ENCODE data around the gene CSTF1. TPM values are rescaled to one million over a fixed set of nuclear protein-coding genes. Genes with fewer than 3 reads are reported as not detected.
A peak's percentile ranks its signal among the peaks of the same experiment; 100 is the strongest.
"Not testable (repeated sequence)": the region's sequence is repeated elsewhere in the genome, so short reads cannot be mapped to it uniquely, and the experiment has no call there.

CSTF1 gene
- total RNA-seq, 2 donors from 2014 or later, result 35.1 to 40.2 TPM

- WGBS, result 87% methylated on average over 4 of the region's 4 CpGs
- DNase-seq (ENCODE audit: low spot score), result no peak
- Histone ChIP-seq H3K36me3 (no peaks in the 10 kb centered on the region), H3K4me1 (replicated peaks) (no peaks in the 10 kb centered on the region), H3K4me3 (no peak overlapping the region), H3K27me3 (replicated peaks; ENCODE audit: insufficient read depth) (no peaks in the 10 kb centered on the region), H3K9me3 (no peaks in the 10 kb centered on the region), H3K27ac (no peak overlapping the region)
- no peak for TF ChIP-seq CTCF (IDR thresholded peaks at IDR 0.05)
- intact Hi-C loops (cut with DNase I), result no loop called here
Observed at GRCh38 chr20:56388882-56389281, 3.6 kb upstream of the CSTF1 start.

- intact Hi-C loops (cut with DNase I), result no loop called here
- WGBS, result 90% methylated on average over 4 of the region's 4 CpGs
- no peaks in the 10 kb centered on the region for H3K36me3 ChIP-seq
Observed at GRCh38 chr20:56389807-56390206, 2.6 kb upstream of the CSTF1 start.

GRCh38 chr20:56390396-56390795, 2.0 kb upstream of the CSTF1 start:
- H3K9me3 ChIP-seq; H3K36me3 ChIP-seq; DNase-seq (ENCODE audit: low spot score); intact Hi-C loops (cut with DNase I); H3K27me3 ChIP-seq (replicated peaks; ENCODE audit: insufficient read depth); H3K4me1 ChIP-seq (replicated peaks); H3K4me3 ChIP-seq; H3K27ac ChIP-seq: not testable (repeated sequence)
- WGBS, result 94% methylated on average over 9 of the region's 9 CpGs

More at GRCh38 chr20:56389807-56390206, 2.6 kb upstream of the CSTF1 start:
- no peak for DNase-seq (ENCODE audit: low spot score)
- no peaks in the 10 kb centered on the region for H3K27me3 ChIP-seq (replicated peaks; ENCODE audit: insufficient read depth)
- no peaks in the 10 kb centered on the region for H3K4me1 ChIP-seq (replicated peaks)
- no peak for TF ChIP-seq POLR2AphosphoS5 (IDR thresholded peaks at IDR 0.05)
- TF ChIP-seq CTCF (IDR thresholded peaks at IDR 0.05), result no peak
- no peak for TF ChIP-seq POLR2A (IDR thresholded peaks at IDR 0.05)
- no peak overlapping the region for H3K4me3 ChIP-seq
- H3K27ac ChIP-seq, result no peak overlapping the region
- H3K9me3 ChIP-seq, result no peaks in the 10 kb centered on the region

- Histone ChIP-seq H3K9me3 (no peaks in the 10 kb centered on the region), H3K36me3 (no peaks in the 10 kb centered on the region), H3K4me3 (no peak overlapping the region), H3K4me1 (replicated peaks) (no peaks in the 10 kb centered on the region), H3K27me3 (replicated peaks; ENCODE audit: insufficient read depth) (no peaks in the 10 kb centered on the region), H3K27ac (no peak overlapping the region)
- 20% methylated on average over 10 of the region's 10 CpGs for WGBS
- no peak for TF ChIP-seq POLR2AphosphoS5 (IDR thresholded peaks at IDR 0.05)
- intact Hi-C loops (cut with DNase I), result no loop called here
- no peak for DNase-seq (ENCODE audit: low spot score)
Observed at GRCh38 chr20:56391037-56391436, 1.4 kb upstream of the CSTF1 start.

- H3K36me3 ChIP-seq, result no peaks in the 10 kb centered on the region
- intact Hi-C loops (cut with DNase I), result loop anchor here (1.0 to 2.0 kb wide), 2 partner anchors 33 to 77 kb away; partner anchors contain the start of genes FAM210B and RTF2
- H3K4me1 ChIP-seq (replicated peaks), result no peaks in the 10 kb centered on the region
- WGBS, result under 1% methylated on average over 28 of the region's 29 CpGs
- peak overlapping the region; percentile 83 to 91 for H3K27ac ChIP-seq
- no peaks in the 10 kb centered on the region for H3K27me3 ChIP-seq (replicated peaks; ENCODE audit: insufficient read depth)
- TF ChIP-seq POLR2AphosphoS5 (IDR thresholded peaks at IDR 0.05) (no peak), CTCF (IDR thresholded peaks at IDR 0.05) (no peak), POLR2A (IDR thresholded peaks at IDR 0.05) (no peak)
- no peaks in the 10 kb centered on the region for H3K9me3 ChIP-seq
- no peak for DNase-seq (ENCODE audit: low spot score)
- H3K4me3 ChIP-seq, result peak overlapping the region; percentile 49 to 81
Observed at GRCh38 chr20:56391596-56392131, 781 bp upstream of the CSTF1 start.

- TF ChIP-seq POLR2A (IDR thresholded peaks at IDR 0.05), result no peak
- no peak for TF ChIP-seq POLR2AphosphoS5 (IDR thresholded peaks at IDR 0.05)
- TF ChIP-seq CTCF (IDR thresholded peaks at IDR 0.05), result no peak
- intact Hi-C loops (cut with DNase I), result loop anchor here (1.0 to 2.0 kb wide), 2 partner anchors 35 to 76 kb away; partner anchors contain the start of genes FAM210B and RTF2
Observed at GRCh38 chr20:56392881-56393482, 537 bp downstream of the CSTF1 start.

More at GRCh38 chr20:56392881-56393482, 537 bp downstream of the CSTF1 start:
- Histone ChIP-seq H3K27ac (peak overlapping the region; percentile 83 to 91), H3K4me3 (peak overlapping the region; percentile 49 to 81), H3K4me1 (replicated peaks) (no peaks in the 10 kb centered on the region), H3K27me3 (replicated peaks; ENCODE audit: insufficient read depth) (no peaks in the 10 kb centered on the region), H3K36me3 (peaks cover 0 to 5% of the 10 kb centered on the region in 2 donors), H3K9me3 (no peaks in the 10 kb centered on the region)
- no peak for DNase-seq (ENCODE audit: low spot score)
- WGBS, result under 1% methylated on average over 18 of the region's 18 CpGs

Data from prostate gland (tissue), 2 donors.